ENCODE measurements around the gene UNC13A. TPM values are rescaled to one million over a fixed set of nuclear protein-coding genes. Genes with fewer than 3 reads are reported as not detected.

The UNC13A gene
- polyA plus RNA-seq, 1 of the 3 experiments (the other 2 are of a cell fraction) = 0.38 TPM

- H3K27ac ChIP-seq (ENCODE audit: low read depth in 2 of 2, low read length in 1 of 2) = peak overlapping the region in 1 of 2 experiments; percentile 54; a peak in 1 of 4 replicates
- H3K36me3 ChIP-seq (replicated peaks in 1 of 2; ENCODE audit: control insufficient read depth in 1 of 2, insufficient read depth in 2 of 2, low read length in 1 of 2) = no peaks in the 10 kb centered on the region
- no peak overlapping the region for H3K9ac ChIP-seq
- H3K9me2 ChIP-seq = no peaks in the 10 kb centered on the region
- peak overlapping the region in 1 of 2 experiments; percentile 49; a peak in 2 of 4 replicates for H3K4me3 ChIP-seq (ENCODE audit: low read depth in 2 of 2, low read length in 1 of 2)
- H3F3A ChIP-seq (replicated peaks; ENCODE audit: insufficient read depth) = no peaks in the 10 kb centered on the region
- H3K9me3 ChIP-seq = no peaks in the 10 kb centered on the region
- H2AFZ ChIP-seq (ENCODE audit: low read depth) = no peak overlapping the region
- H4K20me1 ChIP-seq (ENCODE audit: insufficient read depth) = no peaks in the 10 kb centered on the region; the same call in 1 of the 2 replicates
- no peak for TF ChIP-seq TEAD4 (IDR thresholded peaks at IDR 0.05; ENCODE audit: borderline replicate concordance, insufficient read depth)
- TF ChIP-seq MXI1 (IDR thresholded peaks at IDR 0.05; ENCODE audit: low read depth, low read length) = peak; percentile 51; the same call in 1 of the 2 replicates
- H3K79me2 ChIP-seq (ENCODE audit: insufficient read depth) = no peaks in the 10 kb centered on the region
- peak; percentile 94 for DNase-seq
- peaks cover 12% of the 10 kb centered on the region; the same call in 1 of the 2 replicates for H3K27me3 ChIP-seq (ENCODE audit: insufficient read depth)
- 0% methylated on average over 13 of the region's 28 CpGs for WGBS (ENCODE audit: low lambda C conversion rate)
- POLR2A ChIA-PET = no interaction called here
- CTCF ChIA-PET = interaction anchor here (1.2 kb wide), 2 partner anchors 87 to 97 kb away, joined by 3 read pairs; no protein-coding TSS in a partner anchor
- H3K4me1 ChIP-seq (ENCODE audit: control insufficient read depth in 1 of 2, insufficient read depth in 2 of 2, low read depth in 1 of 2, low read length in 1 of 2) = peaks cover 0 to 2% of the 10 kb centered on the region in 2 experiments; a peak in 1 of 4 replicates
- H3K4me2 ChIP-seq = peak overlapping the region; percentile 55; the same call in 1 of the 2 replicates
Measured at GRCh38 chr19:17686592-17687024, 1.5 kb downstream of the UNC13A start.

- no peaks in the 10 kb centered on the region for H3K36me3 ChIP-seq (replicated peaks in 1 of 2; ENCODE audit: control insufficient read depth in 1 of 2, insufficient read depth in 2 of 2, low read length in 1 of 2)
- H3K4me1 ChIP-seq (ENCODE audit: control insufficient read depth in 1 of 2, insufficient read depth in 2 of 2, low read depth in 1 of 2, low read length in 1 of 2) = peaks cover 0 to 2% of the 10 kb centered on the region in 2 experiments; a peak in 1 of 4 replicates
- no peaks in the 10 kb centered on the region for H3K9me2 ChIP-seq
- H3K4me2 ChIP-seq = peak overlapping the region; percentile 55; the same call in 1 of the 2 replicates
- no peak overlapping the region for H3K9ac ChIP-seq
- H4K20me1 ChIP-seq (ENCODE audit: insufficient read depth) = no peaks in the 10 kb centered on the region; the same call in 1 of the 2 replicates
- H2AFZ ChIP-seq (ENCODE audit: low read depth) = no peak overlapping the region
- 18% methylated on average over 11 of the region's 12 CpGs for WGBS (ENCODE audit: low lambda C conversion rate)
- no peaks in the 10 kb centered on the region for H3K79me2 ChIP-seq (ENCODE audit: insufficient read depth)
- ChIA-PET POLR2A (no interaction called here), CTCF (interaction anchor here (1.2 kb wide), 1 partner anchor 98 kb away, joined by 3 read pairs; no protein-coding TSS in a partner anchor)
- DNase-seq = peak; percentile 61
- H3K4me3 ChIP-seq (ENCODE audit: low read depth in 2 of 2, low read length in 1 of 2) = peak overlapping the region in 1 of 2 experiments; percentile 49; a peak in 1 of 4 replicates
- TF ChIP-seq TEAD4 (IDR thresholded peaks at IDR 0.05; ENCODE audit: borderline replicate concordance, insufficient read depth) = no peak
- TF ChIP-seq USF1 (IDR thresholded peaks at IDR 0.05; ENCODE audit: borderline replicate concordance, low read depth) = no peak
- no peak for TF ChIP-seq ZBTB33 (IDR thresholded peaks at IDR 0.05; ENCODE audit: borderline replicate concordance, low read depth)
- no peak for TF ChIP-seq GABPA (IDR thresholded peaks at IDR 0.05; ENCODE audit: low read depth)
- H3K9me3 ChIP-seq = no peaks in the 10 kb centered on the region
- H3F3A ChIP-seq (replicated peaks; ENCODE audit: insufficient read depth) = no peaks in the 10 kb centered on the region
- H3K27ac ChIP-seq (ENCODE audit: low read depth in 2 of 2, low read length in 1 of 2) = no peak overlapping the region
- H3K27me3 ChIP-seq (ENCODE audit: insufficient read depth) = peaks cover 12% of the 10 kb centered on the region; the same call in 1 of the 2 replicates
Measured at GRCh38 chr19:17686023-17686521, 2.1 kb downstream of the UNC13A start.
